GM23338 (cell line): Measurements from ENCODE around the gene CNTRL. TPM values are rescaled to one million over a fixed set of nuclear protein-coding genes. Genes with fewer than 3 reads are reported as not detected.

Experiments
- ATAC-seq: fragments of 200-7000 bp; cut with Tn5 transposase; 3 replicates; pipeline ENCODE4 v1.9.1; 2020
- DNase-seq: peaks from one replicate; pipeline ENCODE4 v3.0.0-alpha.2; 2015; ENCODE audit warnings: low spot score
- H2AFZ ChIP-seq: fragments of 200-600 bp; sonication (generic); 2 replicates; pipeline ENCODE4 v1.8.0; 2016; ENCODE audit warnings: antibody characterized with exemption, mild to moderate bottlenecking, moderate library complexity
- H3F3A ChIP-seq: fragments of 200-600 bp; sonication (generic); replicated peaks from 2 replicates; pipeline ENCODE4 v1.8.0; 2017; ENCODE audit warnings: antibody characterized with exemption, mixed run types, low read depth
- H3K27ac ChIP-seq: fragments of 200-600 bp; sonication (generic); 2 replicates; pipeline ENCODE4 v1.6.1; 2016; ENCODE audit warnings: low read depth
- H3K27me3 ChIP-seq: fragments of 200-600 bp; sonication (generic); 2 replicates; pipeline ENCODE4 v1.8.0; 2016; ENCODE audit warnings: mild to moderate bottlenecking, mixed run types, moderate library complexity; ENCODE audit not compliant: insufficient read depth
- H3K36me3 ChIP-seq: fragments of 200-600 bp; sonication (generic); 2 replicates; pipeline ENCODE4 v1.8.0; 2016; ENCODE audit warnings: mild to moderate bottlenecking; ENCODE audit not compliant: insufficient read depth
- H3K4me1 ChIP-seq: fragments of 200-600 bp; sonication (generic); 2 replicates; pipeline ENCODE4 v1.8.0; 2016; ENCODE audit warnings: mild to moderate bottlenecking, moderate library complexity; ENCODE audit not compliant: insufficient read depth
- H3K4me2 ChIP-seq: fragments of 200-600 bp; sonication (generic); 2 replicates; pipeline ENCODE4 v1.7.1; 2017; ENCODE audit warnings: mixed run types
- H3K4me3 ChIP-seq: fragments of 200-600 bp; sonication (generic); 2 replicates; pipeline ENCODE4 v1.6.1; 2016; ENCODE audit warnings: mixed run types
- H3K79me2 ChIP-seq: fragments of 200-600 bp; sonication (generic); replicated peaks from 2 replicates; pipeline ENCODE4 v1.8.0; 2017; ENCODE audit warnings: mild to moderate bottlenecking; ENCODE audit not compliant: insufficient read depth
- H3K9me2 ChIP-seq: fragments of 200-600 bp; sonication (generic); 2 replicates; pipeline ENCODE4 v1.8.0; 2017; ENCODE audit not compliant: insufficient read depth
- H4K20me1 ChIP-seq: fragments of 200-600 bp; sonication (generic); replicated peaks from 2 replicates; pipeline ENCODE4 v1.8.0; 2017; ENCODE audit warnings: mild to moderate bottlenecking; ENCODE audit not compliant: insufficient read depth
- H3K27ac Mint-ChIP-seq: 2 replicates; pipeline ENCODE4 v1.8.0; 2020; ENCODE audit warnings: inconsistent platforms, mild to moderate bottlenecking, moderate library complexity, mixed read lengths
- H3K27me3 Mint-ChIP-seq: 3 replicates; pipeline ENCODE4 v1.8.0; 2022; ENCODE audit warnings: low read depth, mild to moderate bottlenecking, moderate library complexity, mixed read lengths, inconsistent platforms; ENCODE audit not compliant: insufficient read depth, poor library complexity
- H3K36me3 Mint-ChIP-seq: 3 replicates; pipeline ENCODE4 v1.8.0; 2021; ENCODE audit warnings: low read depth, mild to moderate bottlenecking, inconsistent platforms, moderate library complexity, mixed read lengths
- H3K4me1 Mint-ChIP-seq: 3 replicates; pipeline ENCODE4 v1.8.0; 2020; ENCODE audit warnings: mild to moderate bottlenecking, inconsistent platforms, mixed read lengths
- H3K4me3 Mint-ChIP-seq: 3 replicates; pipeline ENCODE4 v1.8.0; 2021; ENCODE audit warnings: moderate library complexity, mild to moderate bottlenecking, inconsistent platforms, mixed read lengths
- H3K9me3 Mint-ChIP-seq: 3 replicates; pipeline ENCODE4 v1.8.0; 2020; ENCODE audit warnings: moderate library complexity, mild to moderate bottlenecking, inconsistent platforms, mixed read lengths
- CREB1 ChIP-seq: fragments of 250-450 bp; sonication (Bioruptor Pico); IDR thresholded peaks from 2 replicates; pipeline ENCODE4 v1.5.0; 2020; ENCODE audit warnings: low read depth, mild to moderate bottlenecking, moderate library complexity
- ETS1 ChIP-seq: IDR thresholded peaks from 2 replicates; pipeline ENCODE4 v1.6.1; 2016; ENCODE audit warnings: antibody characterized with exemption
- EZH2 ChIP-seq: fragments of 200-600 bp; sonication (generic); IDR thresholded peaks from one replicate; pipeline ENCODE4 v1.8.0; 2017; ENCODE audit warnings: antibody characterized with exemption, mild to moderate bottlenecking, low read depth; ENCODE audit not compliant: unreplicated experiment
- JUNB ChIP-seq: IDR thresholded peaks from one replicate; pipeline ENCODE4 v1.6.1; 2016; ENCODE audit warnings: antibody characterized with exemption; ENCODE audit not compliant: unreplicated experiment
- ZNF462 ChIP-seq: fragments of 250-450 bp; sonication (Bioruptor Pico); IDR thresholded peaks from 2 replicates; pipeline ENCODE4 v1.5.0; 2020; ENCODE audit warnings: mild to moderate bottlenecking, moderate library complexity
- polyA plus RNA-seq: library from polyadenylated mRNA; unstranded; fragments of >200 nt; fragmentation: Nextera tagmentation; extraction: Ambion mirVana; gene quantifications from 2 replicates; pipeline ENCODE4 v1.2.1, GENCODE V29; 2016
- total RNA-seq: library from RNA; depleted of rRNA; stranded (reverse); fragments of >200 nt; shearing (Covaris generic); gene quantifications from 2 replicates; pipeline ENCODE4 v1.2.3, GENCODE V29; 2014

Gene CNTRL
- total and polyA plus RNA-seq, 2 experiments from 2014 or later, result 9.2 to 11.7 TPM

GRCh38 chr9:121115466-121115865, 40.7 kb downstream of the CNTRL start (continued):
- TF ChIP-seq ZNF462 (CRISPR knock-in tag) (no peak), JUNB (no peak), CREB1 (CRISPR knock-in tag) (no peak), EZH2 (no peak)

GRCh38 chr9:121118266-121118665, 43.5 kb downstream of the CNTRL start:
- no peak overlapping the region for H3K4me3 Mint-ChIP-seq
- TF ChIP-seq ZNF462 (CRISPR knock-in tag) (no peak), CREB1 (CRISPR knock-in tag) (no peak), ETS1 (no peak)
- H3K36me3 Mint-ChIP-seq, result no peaks in the 10 kb centered on the region
- no peak overlapping the region for H3K27ac Mint-ChIP-seq
- Histone ChIP-seq H3K9me2 (no peaks in the 10 kb centered on the region), H2AFZ (no peak overlapping the region), H4K20me1 (no peaks in the 10 kb centered on the region), H3F3A (no peaks in the 10 kb centered on the region), H3K36me3 (no peaks in the 10 kb centered on the region), H3K4me2 (no peak overlapping the region), H3K4me1 (no peaks in the 10 kb centered on the region), H3K27ac (no peak overlapping the region), H3K4me3 (no peak overlapping the region), H3K27me3 (no peaks in the 10 kb centered on the region), H3K79me2 (no peaks in the 10 kb centered on the region)
- H3K4me1 Mint-ChIP-seq, result peaks cover 13% of the 10 kb centered on the region; the same call in 2 of the 3 replicates
- H3K27me3 Mint-ChIP-seq, result peaks cover 1% of the 10 kb centered on the region
- no peaks in the 10 kb centered on the region for H3K9me3 Mint-ChIP-seq
- ATAC-seq (no peak), DNase-seq (no peak)
